GM12878 (cell line): ENCODE data around the gene GABRB1. TPM values are rescaled to one million over a fixed set of nuclear protein-coding genes. Genes with fewer than 3 reads are reported as not detected.

ENCODE experiments used
- ATAC-seq: fragments of 200-7000 bp; cut with Tn5 transposase; 3 replicates; pipeline ENCODE4 v1.9.1; 2020; ENCODE audit warnings: mild to moderate bottlenecking, moderate library complexity
- BruUV-seq: library from RNA; stranded (reverse); fragments of 400-500 nt; replicated peaks from 2 replicates; lab custom pipeline; 2021; lab: Mats Ljungman, UMichigan
- CTCF ChIA-PET: fragments of 300-600 bp; sonication (Branson Sonifier 250); formaldehyde crosslinking; extraction: SDS; loops from one replicate; lab custom pipeline; 2021; ENCODE audit warnings: inconsistent platforms; lab: Yijun Ruan, JAX
- POLR2A ChIA-PET: fragments of 350-600 bp; formaldehyde crosslinking; extraction: SDS; loops from one replicate; lab custom pipeline; 2021; ENCODE audit warnings: inconsistent platforms; lab: Charles Lee
- RAD21 ChIA-PET: fragments of 300-600 bp; sonication (Branson Sonifier 250); formaldehyde crosslinking; loops from one replicate; lab custom pipeline; 2023; ENCODE audit warnings: antibody characterized with exemption; ENCODE audit not compliant: unreplicated experiment; lab: Charles Lee
- SMC1A ChIA-PET: fragments of 300-600 bp; sonication (Branson Sonifier 250); formaldehyde crosslinking; loops from one replicate; lab custom pipeline; 2023; ENCODE audit not compliant: unreplicated experiment, uncharacterized antibody; lab: Charles Lee
- DNase-seq: peaks from one replicate; pipeline ENCODE4 v3.0.0-alpha.2; 2011; ENCODE audit warnings: low read depth, low spot score
- FAIRE-seq: peaks from 3 replicates; lab custom pipeline; 2011; peaks lifted over from hg19 to GRCh38; lab: Jason Lieb, UNC
- H2AFZ ChIP-seq: 2 replicates; pipeline ENCODE4 v1.6.0; 2011; ENCODE audit warnings: low read depth, low read length, control low read depth; ENCODE audit not compliant: control insufficient read depth
- H3K27ac ChIP-seq: 2 replicates; pipeline ENCODE4 v1.5.1; 2011; ENCODE audit warnings: control low read depth; ENCODE audit not compliant: control insufficient read depth, insufficient read depth
- H3K27me3 ChIP-seq, 2 experiments: replicated peaks in 1 of 2; 2 replicates each; pipeline versions ENCODE4 v1.6.0 to v1.6.1; 2011; ENCODE audit warnings: low read length in 1 of 2; ENCODE audit not compliant: control insufficient read depth in 2 of 2, insufficient read depth in 2 of 2
- H3K36me3 ChIP-seq, 2 experiments: 2 replicates each; pipeline ENCODE4 v1.5.1; 2011; ENCODE audit warnings: low read length in 1 of 2; ENCODE audit not compliant: control insufficient read depth in 2 of 2, insufficient read depth in 2 of 2
- H3K4me1 ChIP-seq: 2 replicates; pipeline ENCODE4 v1.6.1; 2011; ENCODE audit warnings: mild to moderate bottlenecking, low read length, moderate library complexity, mixed read lengths; ENCODE audit not compliant: control insufficient read depth, insufficient read depth
- H3K4me2 ChIP-seq: 2 replicates; pipeline ENCODE4 v1.6.0; 2011; ENCODE audit warnings: control low read depth; ENCODE audit not compliant: control insufficient read depth, insufficient read depth
- H3K4me3 ChIP-seq: fragments of 200-600 bp; sonication (generic); 2 replicates; pipeline ENCODE4 v1.5.1; 2016
- H3K79me2 ChIP-seq: 2 replicates; pipeline ENCODE4 v1.6.0; 2011; ENCODE audit warnings: low read length; ENCODE audit not compliant: control insufficient read depth, insufficient read depth
- H3K9ac ChIP-seq: 2 replicates; pipeline ENCODE4 v1.8.0; 2011; ENCODE audit warnings: low read length, control low read depth, mixed read lengths; ENCODE audit not compliant: control insufficient read depth, insufficient read depth
- H3K9me3 ChIP-seq: replicated peaks from 3 replicates; pipeline ENCODE4 v1.5.1; 2011; ENCODE audit warnings: mild to moderate bottlenecking, low read length; ENCODE audit not compliant: control insufficient read depth, insufficient read depth
- H4K20me1 ChIP-seq: 2 replicates; pipeline ENCODE4 v1.6.0; 2011; ENCODE audit not compliant: control insufficient read depth, insufficient read depth
- CHD2 ChIP-seq: IDR thresholded peaks from 2 replicates; pipeline ENCODE4 v1.6.1; 2011; ENCODE audit warnings: low read depth, low read length, improper control_type of control experiment, borderline replicate concordance
- GATAD2B ChIP-seq: fragments of 450-650 bp; conservative IDR thresholded peaks from 2 replicates; pipeline ENCODE4 v1.6.1; 2017; ENCODE audit warnings: low read depth, mild to moderate bottlenecking, moderate library complexity
- MTA3 ChIP-seq: IDR thresholded peaks from 2 replicates; pipeline ENCODE4 v1.6.1; 2012; ENCODE audit warnings: low read length, inconsistent platforms, borderline replicate concordance
- PAX5 ChIP-seq: IDR thresholded peaks from 2 replicates; pipeline ENCODE4 v1.6.1; 2011; ENCODE audit warnings: low read depth, low read length, borderline replicate concordance
- RELA ChIP-seq: fragments of 450-650 bp; IDR thresholded peaks from 2 replicates; pipeline ENCODE4 v1.8.0; 2014; ENCODE audit warnings: borderline replicate concordance; ENCODE audit not compliant: partially characterized antibody
- WGBS: methylation state at CpG from one replicate; pipeline ENCODE4 v1.1.6; 2016; ENCODE audit warnings: low lambda C conversion rate; ENCODE audit not compliant: insufficient replicate concordance, insufficient coverage; ENCODE audit errors: missing lambda C conversion rate; 5-methylcytosine and 5-hydroxymethylcytosine counted together
- in situ Hi-C: fragments of 300-500 bp; cut with MboI; formaldehyde crosslinking; loops from 9 replicates; pipeline ENCODE4 v1.14.3; 2018; ENCODE audit warnings: mixed read lengths
- intact Hi-C: fragments of 100-400 bp; cut with micrococcal nuclease; formaldehyde crosslinking; loops from one replicate; pipeline ENCODE4 v1.14.2; 2022; ENCODE audit not compliant: unreplicated experiment
- polyA plus RNA-seq, 11 experiments: library from polyadenylated mRNA; depleted of rRNA in 4 of 11; unstranded in 6 of 11; stranded (reverse) in 5 of 11; fragments of >200 nt; fragmentation: Nextera tagmentation in 4 of 11; fragmentation: Illumina TruSeq in 1 of 11; extraction: Ambion mirVana in 4 of 11; extraction: Trizol in 1 of 11; gene quantifications; 1 replicate in 1 of 11; 2 replicates in 10 of 11; pipeline versions ENCODE4 v1.2.1 to v1.2.3, GENCODE V29; 2011 to 2016; ENCODE audit warnings: inconsistent platforms in 2 of 11, missing spikeins in 2 of 11, low read depth in 1 of 11
- total RNA-seq, 4 experiments: library from RNA; depleted of rRNA in 3 of 4; stranded (reverse); fragments of >200 nt in 3 of 4; fragmentation: Illumina TruSeq in 1 of 4; extraction: Trizol in 1 of 4; gene quantifications; 2 replicates each; pipeline versions ENCODE4 v1.2.1 to v1.2.3, GENCODE V29; 2013 to 2021
- TF ChIP-seq, protein P1 (sequence below): fragments of 450-650 bp; IDR thresholded peaks from 2 replicates; pipeline ENCODE4 v1.6.1; 2018; ENCODE audit warnings: borderline replicate concordance, mild to moderate bottlenecking; ENCODE audit not compliant: partially characterized antibody

The GABRB1 gene
- total and polyA plus RNA-seq, 10 of the 15 experiments (the other 5 are each of a cell fraction or from before 2014, with no cell fraction given), result 0.13 to 0.92 TPM; not detected in 8

GRCh38 chr4:47466056-47466785, 434.9 kb downstream of the GABRB1 start (continued):
- TF ChIP-seq, protein P1, sequence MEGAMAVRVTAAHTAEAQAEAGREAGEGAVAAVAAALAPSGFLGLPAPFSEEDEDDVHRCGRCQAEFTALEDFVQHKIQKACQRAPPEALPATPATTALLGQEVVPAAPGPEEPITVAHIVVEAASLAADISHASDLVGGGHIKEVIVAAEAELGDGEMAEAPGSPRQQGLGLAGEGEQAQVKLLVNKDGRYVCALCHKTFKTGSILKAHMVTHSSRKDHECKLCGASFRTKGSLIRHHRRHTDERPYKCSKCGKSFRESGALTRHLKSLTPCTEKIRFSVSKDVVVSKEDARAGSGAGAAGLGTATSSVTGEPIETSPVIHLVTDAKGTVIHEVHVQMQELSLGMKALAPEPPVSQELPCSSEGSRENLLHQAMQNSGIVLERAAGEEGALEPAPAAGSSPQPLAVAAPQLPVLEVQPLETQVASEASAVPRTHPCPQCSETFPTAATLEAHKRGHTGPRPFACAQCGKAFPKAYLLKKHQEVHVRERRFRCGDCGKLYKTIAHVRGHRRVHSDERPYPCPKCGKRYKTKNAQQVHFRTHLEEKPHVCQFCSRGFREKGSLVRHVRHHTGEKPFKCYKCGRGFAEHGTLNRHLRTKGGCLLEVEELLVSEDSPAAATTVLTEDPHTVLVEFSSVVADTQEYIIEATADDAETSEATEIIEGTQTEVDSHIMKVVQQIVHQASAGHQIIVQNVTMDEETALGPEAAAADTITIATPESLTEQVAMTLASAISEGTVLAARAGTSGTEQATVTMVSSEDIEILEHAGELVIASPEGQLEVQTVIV, result no peak
- no peak for TF ChIP-seq PAX5
- TF ChIP-seq, all 136 proteins: peak for 0

DNA sequence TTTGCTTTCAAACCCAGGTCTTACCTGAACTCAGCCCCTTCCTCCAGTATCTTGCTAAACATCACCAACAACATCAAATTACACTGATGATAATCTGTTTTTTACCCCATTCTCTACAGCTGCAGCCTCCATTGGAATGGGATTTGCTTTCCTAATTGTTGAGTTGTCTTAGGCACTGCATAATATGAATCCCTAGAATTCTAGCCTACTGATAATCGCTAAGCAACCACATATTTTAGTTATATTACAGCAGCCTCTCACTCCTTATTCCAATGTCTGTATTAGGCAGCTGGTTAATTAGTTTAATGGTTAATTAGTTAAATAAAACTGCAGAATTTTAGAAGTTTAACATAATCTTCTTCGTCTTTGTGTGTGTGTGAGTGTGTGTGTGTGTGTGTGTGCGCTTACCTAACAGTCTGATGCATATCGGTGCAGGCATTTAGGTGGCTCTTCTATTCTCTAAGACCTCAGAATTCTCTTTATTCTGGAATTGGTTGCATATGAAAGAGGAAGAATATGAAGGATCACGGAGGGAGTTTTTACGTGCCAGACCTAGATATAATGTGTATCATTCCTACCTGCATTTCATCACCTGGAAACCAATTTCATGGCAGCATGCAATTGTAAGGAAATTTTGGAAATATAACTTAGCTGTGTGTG, 437.5 kb downstream of the GABRB1 start:
- Histone ChIP-seq H3K4me2 (no peak overlapping the region), H3K27me3 (no peaks in the 10 kb centered on the region), H2AFZ (no peak overlapping the region), H3K36me3 (no peaks in the 10 kb centered on the region), H3K9me3 (no peaks in the 10 kb centered on the region), H3K9ac (no peak overlapping the region), H3K79me2 (no peaks in the 10 kb centered on the region), H3K4me3 (no peak overlapping the region), H3K4me1 (peaks cover 17% of the 10 kb centered on the region), H3K27ac (no peak overlapping the region), H4K20me1 (no peaks in the 10 kb centered on the region)
- in situ Hi-C loops, result no loop called here
- TF ChIP-seq MTA3, result no peak
- TF ChIP-seq GATAD2B, result no peak
- TF ChIP-seq RELA, result no peak
- TF ChIP-seq, protein P1, result no peak
- TF ChIP-seq CHD2, result no peak
- ATAC-seq (no peak), DNase-seq (no peak), FAIRE-seq (no peak)
- ChIA-PET POLR2A (interaction anchor here (6.2 kb wide), 1 partner anchor 14 kb away, joined by 36 read pairs; the partner anchor contains the start of gene ATP10D), SMC1A (interaction anchor here (0.8 to 7.1 kb wide), 4 partner anchors 10 to 74 kb away, joined by 3 to 62 read pairs (median 16); partner anchors contain the start of gene ATP10D), RAD21 (no interaction called here), CTCF (interaction anchor here (1.0 kb wide), 2 partner anchors 9 to 21 kb away, joined by 3 read pairs; no protein-coding TSS in a partner anchor)
- 96% methylated on average over 6 of the region's 6 CpGs for WGBS
- intact Hi-C loops, result no loop called here
- no TSS peak for BruUV-seq
